Mesodermal cell (in vitro differentiated cells): ENCODE data around the gene CD59.
"Not testable (repeated sequence)": the region's sequence is repeated elsewhere in the genome, so short reads cannot be mapped to it uniquely, and the experiment has no call there.

Experiments
- H3K27ac ChIP-seq: 2 replicates; pipeline ENCODE4 v1.7.0; 2013; ENCODE audit warnings: mild to moderate bottlenecking, low read depth, low read length, moderate library complexity; ENCODE audit not compliant: severe bottlenecking
- H3K36me3 ChIP-seq: 2 replicates; pipeline ENCODE4 v1.7.1; 2013; ENCODE audit warnings: mild to moderate bottlenecking, low read length, moderate library complexity; ENCODE audit not compliant: control insufficient read depth, insufficient read depth
- H3K4me1 ChIP-seq: one replicate; pipeline ENCODE4 v1.7.1; 2013; ENCODE audit warnings: mild to moderate bottlenecking, low read length; ENCODE audit not compliant: insufficient read depth, control insufficient read depth, poor library complexity, severe bottlenecking
- H3K4me3 ChIP-seq: 2 replicates; pipeline ENCODE4 v1.7.0; 2013; ENCODE audit warnings: low read length, control low read depth, mild to moderate bottlenecking; ENCODE audit not compliant: insufficient read depth, poor library complexity, severe bottlenecking; ENCODE audit errors: extremely low read depth
- H3K9me3 ChIP-seq: 2 replicates; pipeline ENCODE4 v1.7.1; 2013; ENCODE audit warnings: mild to moderate bottlenecking, low read length, moderate library complexity; ENCODE audit not compliant: control insufficient read depth
- WGBS, 2 experiments: methylation state at CpG; one replicate each; pipeline ENCODE4 v1.1.5; 2013; ENCODE audit warnings: missing lambda C conversion rate in 2 of 2; ENCODE audit not compliant: insufficient coverage in 2 of 2; 5-methylcytosine and 5-hydroxymethylcytosine counted together

The CD59 gene

GRCh38 chr11:33684003-33684706, 52.1 kb downstream of the CD59 start:
- no peaks in the 10 kb centered on the region for H3K36me3 ChIP-seq
- H3K4me3 ChIP-seq: no peak overlapping the region
- H3K27ac ChIP-seq: no peak overlapping the region
- peaks cover 3% of the 10 kb centered on the region for H3K4me1 ChIP-seq
- 69% methylated on average over 3 of the region's 5 CpGs; no CpG with 5 or more reads in 1 of the 2 experiments for WGBS, 2 experiments
- H3K9me3 ChIP-seq: peaks cover 5% of the 10 kb centered on the region

GRCh38 chr11:33682446-33682845, 53.8 kb downstream of the CD59 start:
- no peak overlapping the region for H3K4me3 ChIP-seq
- H3K36me3 ChIP-seq: no peaks in the 10 kb centered on the region
- peaks cover 11% of the 10 kb centered on the region for H3K9me3 ChIP-seq
- H3K27ac ChIP-seq: no peak overlapping the region
- H3K4me1 ChIP-seq: peaks cover 2% of the 10 kb centered on the region
- 50 to 75% methylated on average over 1 to 2 of the region's 4 CpGs for WGBS, 2 experiments

GRCh38 chr11:33682019-33682418, 54.2 kb downstream of the CD59 start:
- Histone ChIP-seq H3K36me3 (no peaks in the 10 kb centered on the region), H3K4me3 (no peak overlapping the region), H3K9me3 (peaks cover 12% of the 10 kb centered on the region), H3K4me1 (peaks cover 2% of the 10 kb centered on the region), H3K27ac (no peak overlapping the region)
- WGBS, 2 experiments: 100% methylated on average over 1 to 2 of the region's 3 CpGs

GRCh38 chr11:33678616-33679015, 57.6 kb downstream of the CD59 start:
- not testable (repeated sequence) for H3K4me1 ChIP-seq, H3K36me3 ChIP-seq, H3K27ac ChIP-seq, H3K4me3 ChIP-seq
- no CpG with 5 or more reads among the region's 1 CpG for WGBS, 2 experiments
- peaks cover 17% of the 10 kb centered on the region for H3K9me3 ChIP-seq

- Histone ChIP-seq H3K9me3 (peaks cover 17% of the 10 kb centered on the region), H3K4me1 (peaks cover 21% of the 10 kb centered on the region), H3K36me3 (no peaks in the 10 kb centered on the region), H3K4me3 (no peak overlapping the region), H3K27ac (no peak overlapping the region)
- WGBS, 2 experiments: 93 to 100% methylated on average over 3 of the region's 3 CpGs
Observed at GRCh38 chr11:33674035-33674814, 62.0 kb downstream of the CD59 start.

- H3K36me3 ChIP-seq: peaks cover 7% of the 10 kb centered on the region
- peaks cover 26% of the 10 kb centered on the region for H3K4me1 ChIP-seq
- no peak overlapping the region for H3K27ac ChIP-seq
- H3K4me3 ChIP-seq: no peak overlapping the region
- WGBS, 2 experiments: 83 to 91% methylated on average over 2 to 4 of the region's 4 CpGs
- peaks cover 7% of the 10 kb centered on the region for H3K9me3 ChIP-seq
Observed at GRCh38 chr11:33672273-33672672, 64.0 kb downstream of the CD59 start.

GRCh38 chr11:33670250-33671011, 65.8 kb downstream of the CD59 start:
- WGBS, 2 experiments: 87 to 92% methylated on average over 4 to 5 of the region's 5 CpGs
- H3K27ac ChIP-seq: peak overlapping the region; percentile 50
- peaks cover 26% of the 10 kb centered on the region for H3K4me1 ChIP-seq

GRCh38 chr11:33669598-33670249, 66.5 kb downstream of the CD59 start:
- WGBS, 2 experiments: 87% methylated on average over 3 of the region's 5 CpGs; no CpG with 5 or more reads in 1 of the 2 experiments
- Histone ChIP-seq H3K36me3 (peaks cover 10% of the 10 kb centered on the region), H3K27ac (peak overlapping the region; percentile 50), H3K9me3 (peaks cover under 1% of the 10 kb centered on the region), H3K4me3 (no peak overlapping the region), H3K4me1 (peaks cover 26% of the 10 kb centered on the region)

More at GRCh38 chr11:33670250-33671011, 65.8 kb downstream of the CD59 start:
- no peak overlapping the region for H3K4me3 ChIP-seq
- peaks cover 5% of the 10 kb centered on the region for H3K9me3 ChIP-seq
- peaks cover 7% of the 10 kb centered on the region for H3K36me3 ChIP-seq

- 92 to 100% methylated on average over 2 of the region's 6 CpGs for WGBS, 2 experiments
Observed at GRCh38 chr11:33668951-33669596, 67.1 kb downstream of the CD59 start.

GRCh38 chr11:33668468-33668825, 67.8 kb downstream of the CD59 start:
- Histone ChIP-seq H3K27ac (no peak overlapping the region), H3K4me3 (no peak overlapping the region), H3K4me1 (peaks cover 17% of the 10 kb centered on the region), H3K9me3 (no peaks in the 10 kb centered on the region), H3K36me3 (peaks cover 10% of the 10 kb centered on the region)
- WGBS, 2 experiments: 91 to 97% methylated on average over 6 of the region's 6 CpGs

More at GRCh38 chr11:33668951-33669596, 67.1 kb downstream of the CD59 start:
- Histone ChIP-seq H3K36me3 (peaks cover 10% of the 10 kb centered on the region), H3K9me3 (no peaks in the 10 kb centered on the region), H3K4me3 (no peak overlapping the region), H3K27ac (no peak overlapping the region), H3K4me1 (peaks cover 22% of the 10 kb centered on the region)
